HFF-Myc (cell line): ENCODE data around the gene DEFB113.

Experiments
- DNase-seq: peaks from one replicate; pipeline ENCODE4 v3.0.0-alpha.2; 2011; ENCODE audit warnings: low read depth; ENCODE audit errors: extremely low read depth
- H3K4me3 ChIP-seq: replicated peaks from 2 replicates; pipeline ENCODE4 v1.5.1; 2011; ENCODE audit warnings: low read depth, mild to moderate bottlenecking, control low read depth, low read length
- CTCF ChIP-seq: IDR thresholded peaks from 2 replicates; pipeline ENCODE4 v1.5.1; 2012; ENCODE audit warnings: mild to moderate bottlenecking, low read depth, low read length, control low read depth; ENCODE audit errors: missing control alignments

DEFB113 gene

GRCh38 chr6:49982046-49982445, 12.6 kb upstream of the DEFB113 start:
- TF ChIP-seq CTCF, result no peak
- no peak overlapping the region for H3K4me3 ChIP-seq
- DNase-seq, result no peak

- TF ChIP-seq CTCF, result no peak
- DNase-seq, result no peak
- H3K4me3 ChIP-seq, result no peak overlapping the region
Measured at GRCh38 chr6:49980898-49981297, 11.5 kb upstream of the DEFB113 start.

- no peak for DNase-seq
- TF ChIP-seq CTCF, result no peak
Measured at GRCh38 chr6:49979584-49979983, 10.2 kb upstream of the DEFB113 start.

GRCh38 chr6:49978332-49979226, 9.2 kb upstream of the DEFB113 start:
- no peak overlapping the region for H3K4me3 ChIP-seq
- TF ChIP-seq CTCF, result no peak
- DNase-seq, result no peak

More at GRCh38 chr6:49979584-49979983, 10.2 kb upstream of the DEFB113 start:
- H3K4me3 ChIP-seq, result no peak overlapping the region

- no peak overlapping the region for H3K4me3 ChIP-seq
- no peak for TF ChIP-seq CTCF
- DNase-seq, result no peak
Measured at GRCh38 chr6:49966823-49967222, 2.6 kb downstream of the DEFB113 start.

GRCh38 chr6:49966334-49966733, 3.1 kb downstream of the DEFB113 start:
- no peak overlapping the region for H3K4me3 ChIP-seq
- TF ChIP-seq CTCF, result no peak
- DNase-seq, result no peak
